ENCODE measurements around the gene MRC2.
"Not testable (repeated sequence)": the region's sequence is repeated elsewhere in the genome, so short reads cannot be mapped to it uniquely, and the experiment has no call there.

The MRC2 gene, protein sequence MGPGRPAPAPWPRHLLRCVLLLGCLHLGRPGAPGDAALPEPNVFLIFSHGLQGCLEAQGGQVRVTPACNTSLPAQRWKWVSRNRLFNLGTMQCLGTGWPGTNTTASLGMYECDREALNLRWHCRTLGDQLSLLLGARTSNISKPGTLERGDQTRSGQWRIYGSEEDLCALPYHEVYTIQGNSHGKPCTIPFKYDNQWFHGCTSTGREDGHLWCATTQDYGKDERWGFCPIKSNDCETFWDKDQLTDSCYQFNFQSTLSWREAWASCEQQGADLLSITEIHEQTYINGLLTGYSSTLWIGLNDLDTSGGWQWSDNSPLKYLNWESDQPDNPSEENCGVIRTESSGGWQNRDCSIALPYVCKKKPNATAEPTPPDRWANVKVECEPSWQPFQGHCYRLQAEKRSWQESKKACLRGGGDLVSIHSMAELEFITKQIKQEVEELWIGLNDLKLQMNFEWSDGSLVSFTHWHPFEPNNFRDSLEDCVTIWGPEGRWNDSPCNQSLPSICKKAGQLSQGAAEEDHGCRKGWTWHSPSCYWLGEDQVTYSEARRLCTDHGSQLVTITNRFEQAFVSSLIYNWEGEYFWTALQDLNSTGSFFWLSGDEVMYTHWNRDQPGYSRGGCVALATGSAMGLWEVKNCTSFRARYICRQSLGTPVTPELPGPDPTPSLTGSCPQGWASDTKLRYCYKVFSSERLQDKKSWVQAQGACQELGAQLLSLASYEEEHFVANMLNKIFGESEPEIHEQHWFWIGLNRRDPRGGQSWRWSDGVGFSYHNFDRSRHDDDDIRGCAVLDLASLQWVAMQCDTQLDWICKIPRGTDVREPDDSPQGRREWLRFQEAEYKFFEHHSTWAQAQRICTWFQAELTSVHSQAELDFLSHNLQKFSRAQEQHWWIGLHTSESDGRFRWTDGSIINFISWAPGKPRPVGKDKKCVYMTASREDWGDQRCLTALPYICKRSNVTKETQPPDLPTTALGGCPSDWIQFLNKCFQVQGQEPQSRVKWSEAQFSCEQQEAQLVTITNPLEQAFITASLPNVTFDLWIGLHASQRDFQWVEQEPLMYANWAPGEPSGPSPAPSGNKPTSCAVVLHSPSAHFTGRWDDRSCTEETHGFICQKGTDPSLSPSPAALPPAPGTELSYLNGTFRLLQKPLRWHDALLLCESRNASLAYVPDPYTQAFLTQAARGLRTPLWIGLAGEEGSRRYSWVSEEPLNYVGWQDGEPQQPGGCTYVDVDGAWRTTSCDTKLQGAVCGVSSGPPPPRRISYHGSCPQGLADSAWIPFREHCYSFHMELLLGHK (N-terminal part only)

GRCh38 chr17:62627219-62627903 is at the start of gene MRC2:
TSS of gene MRC2 (plus strand) at chr17:62627670. CDS start at chr17:62627803, 133 bp downstream.
- peak; percentile 64 for DNase-seq (ENCODE audit: low spot score)

- DNase-seq (ENCODE audit: low spot score): no peak
These were observed 48.5 kb upstream of the MRC2 start for GRCh38 chr17:62578757-62579487.

GRCh38 chr17:62580947-62581346 is 46.5 kb upstream of the MRC2 start:
- no peak for DNase-seq (ENCODE audit: low spot score)

DNA sequence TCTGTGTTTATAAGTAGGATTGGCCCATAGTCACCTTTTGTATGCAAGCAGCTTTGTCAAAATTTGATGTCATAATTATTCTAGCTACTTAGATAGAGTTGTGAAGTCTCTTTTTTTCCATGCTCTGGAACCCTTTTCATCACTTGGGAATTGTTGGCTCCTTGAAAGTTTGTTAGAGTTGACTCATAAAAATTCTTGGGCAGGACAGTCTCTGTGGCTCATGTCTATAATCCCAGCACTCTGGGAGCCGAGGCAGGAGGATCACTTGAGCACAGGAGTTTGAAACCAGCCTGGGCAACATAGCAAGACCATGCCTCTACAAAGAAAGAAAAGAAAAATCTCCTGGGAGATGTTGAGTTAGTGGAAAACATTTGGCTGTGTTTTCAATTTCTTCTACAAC is 45.7 kb upstream of the MRC2 start:
- no peak for DNase-seq (ENCODE audit: low spot score)

- DNase-seq (ENCODE audit: low spot score): no peak
These were observed 39.9 kb upstream of the MRC2 start for GRCh38 chr17:62587554-62587953.

DNA sequence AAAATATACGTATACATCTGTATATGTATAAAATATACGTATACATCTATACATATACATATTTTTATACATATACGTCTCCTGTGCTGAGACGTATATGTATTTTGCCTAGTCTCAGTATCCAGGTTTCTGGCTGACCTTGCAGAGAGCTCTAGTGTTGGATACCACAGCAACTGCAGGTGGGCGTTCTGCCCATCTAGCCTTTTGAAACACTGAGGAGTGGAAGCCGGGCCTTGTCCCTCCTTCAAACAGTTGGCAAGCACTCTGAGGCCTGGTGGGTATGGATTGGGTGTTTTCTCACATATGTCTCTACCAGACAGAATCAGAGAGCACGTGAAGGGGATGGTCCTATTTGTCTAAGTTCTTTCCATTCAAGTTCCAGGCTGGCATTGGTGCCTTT is 39.4 kb upstream of the MRC2 start:
- no peak for DNase-seq (ENCODE audit: low spot score)

- no peak for DNase-seq (ENCODE audit: low spot score)
These were observed 36.1 kb upstream of the MRC2 start for GRCh38 chr17:62591333-62591732.

- DNase-seq (ENCODE audit: low spot score): not testable (repeated sequence)
These were observed 35.6 kb upstream of the MRC2 start for GRCh38 chr17:62591822-62592221.

DNA sequence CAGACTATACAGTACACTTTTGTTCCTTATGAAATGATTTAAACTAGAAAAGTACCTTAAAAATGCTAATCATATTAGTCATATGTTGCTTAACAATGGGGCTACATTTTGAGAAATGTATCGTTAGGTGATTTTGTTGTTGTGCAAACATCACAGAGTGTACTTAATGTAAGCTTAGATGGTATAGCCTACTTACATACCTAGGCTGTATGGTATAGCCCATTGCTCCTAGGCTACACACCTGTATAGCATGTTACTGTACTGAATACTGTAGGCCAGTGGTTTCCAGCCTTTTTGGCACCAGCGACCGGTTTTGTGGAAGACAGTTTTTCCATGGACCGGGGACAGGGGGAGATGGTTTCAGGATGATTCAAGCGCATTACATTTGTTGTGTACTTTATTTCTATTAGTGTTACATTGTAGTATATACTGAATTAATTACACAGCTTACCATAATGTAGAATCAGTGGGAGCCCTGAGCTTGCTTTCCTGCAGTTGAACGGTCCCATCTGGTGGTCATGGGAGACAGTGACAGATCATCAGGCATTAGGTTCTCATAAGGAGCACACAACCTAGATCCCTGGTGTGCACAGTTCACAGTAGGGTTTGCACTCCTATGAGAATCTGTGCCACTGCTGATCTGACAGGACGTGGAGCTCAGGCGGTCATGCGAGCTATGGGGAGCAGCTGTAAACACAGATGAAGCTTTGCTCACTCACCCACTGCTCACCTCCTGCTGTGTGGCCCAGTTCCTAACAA is 35.0 kb upstream of the MRC2 start:
- no peak for DNase-seq (ENCODE audit: low spot score)

- no peak for DNase-seq (ENCODE audit: low spot score)
These were observed 32.0 kb upstream of the MRC2 start for GRCh38 chr17:62595484-62595883.

DNA sequence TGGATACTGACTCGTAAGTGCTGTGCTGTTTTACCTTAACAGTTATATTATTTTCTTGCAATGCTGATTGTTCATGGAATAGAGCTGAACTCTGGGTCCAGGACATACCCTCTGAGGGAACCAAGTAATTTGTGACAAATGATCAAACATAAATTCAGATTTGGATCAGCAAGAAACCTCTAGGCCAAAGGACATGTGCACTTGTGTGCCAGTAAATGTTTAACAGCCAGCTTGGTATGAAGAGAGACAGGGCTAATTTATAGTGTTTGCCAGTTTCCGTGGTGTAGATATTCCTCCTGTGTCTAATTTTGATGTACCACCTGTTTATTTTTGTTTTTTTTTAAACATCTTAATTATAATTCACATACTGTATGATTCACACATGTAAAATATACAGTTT is 30.8 kb upstream of the MRC2 start:
- no peak for DNase-seq (ENCODE audit: low spot score)

DNA sequence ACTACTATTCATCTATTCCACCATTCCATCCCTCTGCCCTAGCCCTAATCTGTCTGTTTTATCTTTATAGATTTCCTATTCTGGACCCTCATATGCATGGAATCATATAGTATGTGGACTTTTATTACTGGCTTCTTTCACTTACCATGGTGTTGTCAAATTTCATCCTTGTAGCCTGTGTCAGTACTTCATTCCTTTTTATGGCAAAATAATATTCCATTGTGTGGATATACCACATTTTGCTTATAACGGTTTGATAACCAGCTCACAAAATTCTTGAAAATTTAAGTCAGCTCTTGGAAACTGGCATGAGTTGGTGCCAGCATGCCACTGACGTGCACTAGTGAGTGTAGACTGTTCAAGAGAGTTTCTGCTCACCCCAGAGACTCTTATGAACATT is 30.3 kb upstream of the MRC2 start:
- no peak for DNase-seq (ENCODE audit: low spot score)

DNA sequence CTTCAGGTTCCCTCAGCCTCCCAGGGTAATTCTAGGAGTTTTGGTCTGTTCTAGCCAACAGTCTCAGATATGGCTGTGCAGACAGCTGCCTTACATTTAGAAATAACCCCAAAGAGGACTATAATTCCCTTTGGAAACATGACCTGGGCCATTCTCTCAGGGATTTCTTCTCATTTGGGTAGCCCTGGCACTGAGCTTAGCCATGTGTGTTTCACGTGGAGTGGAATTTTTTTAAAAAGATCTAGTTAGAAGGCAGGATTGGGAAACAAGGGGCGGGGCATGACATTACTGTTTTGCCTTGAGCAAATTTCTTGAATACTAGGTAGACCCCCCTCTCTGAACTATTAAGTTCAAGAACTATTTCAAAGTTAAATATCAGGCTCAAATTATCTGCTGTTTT is 29.6 kb upstream of the MRC2 start:
- no peak for DNase-seq (ENCODE audit: low spot score)

DNA sequence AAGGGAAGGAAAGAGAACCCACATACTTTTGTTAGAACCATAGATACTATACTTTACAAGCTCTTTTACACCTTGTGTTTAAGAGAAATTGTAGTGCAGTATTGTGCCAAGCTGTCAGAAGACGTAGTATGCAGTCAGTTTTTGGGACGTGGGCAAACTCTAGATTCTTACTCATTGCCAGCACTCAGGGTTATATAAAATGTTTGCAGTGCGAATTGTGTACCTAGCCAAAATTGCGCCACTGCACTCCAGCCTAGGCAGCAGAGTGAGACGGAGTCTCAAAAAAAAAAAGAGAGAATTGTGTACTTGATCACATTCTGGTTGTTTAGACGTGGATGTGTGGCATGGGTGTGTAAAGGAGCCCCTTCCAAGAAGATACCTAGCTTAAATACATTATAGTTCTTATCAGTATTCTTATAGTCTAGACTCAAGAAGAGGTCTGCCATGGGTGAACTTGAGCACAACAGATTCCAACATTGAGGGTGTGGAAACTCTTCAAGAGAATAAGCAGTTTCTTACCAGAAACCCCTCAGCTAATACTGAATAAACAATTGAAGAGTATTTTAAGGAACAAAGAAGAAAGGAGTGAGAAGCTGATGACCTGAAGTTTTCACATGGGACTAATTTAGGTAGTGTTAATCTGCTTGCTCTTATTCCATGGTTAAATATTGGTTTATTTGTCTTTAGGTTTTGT is 27.4 kb upstream of the MRC2 start:
- no peak for DNase-seq (ENCODE audit: low spot score)

GRCh38 chr17:62600805-62601204 is 26.7 kb upstream of the MRC2 start:
- no peak for DNase-seq (ENCODE audit: low spot score)

GRCh38 chr17:62601471-62601870 is 26.0 kb upstream of the MRC2 start:
- DNase-seq (ENCODE audit: low spot score): no peak

DNA sequence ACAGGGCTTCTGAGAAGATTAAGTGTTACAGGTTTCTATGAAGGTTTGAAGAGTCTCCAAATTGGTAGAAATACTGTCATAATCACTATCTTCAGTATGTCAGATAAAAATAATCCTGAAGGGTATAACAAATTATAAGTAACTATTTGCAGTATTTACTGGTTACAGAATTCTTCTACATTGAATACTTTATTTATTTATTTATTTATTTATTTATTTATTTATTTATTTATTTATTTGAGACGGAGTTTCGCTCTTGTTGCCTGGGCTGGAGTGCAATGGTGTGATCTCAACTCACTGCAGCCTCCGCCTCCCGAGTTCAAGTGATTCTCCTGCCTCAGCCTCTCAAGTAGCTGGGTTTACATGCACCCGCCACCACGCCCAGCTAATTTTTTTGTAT is 23.7 kb upstream of the MRC2 start:
- DNase-seq (ENCODE audit: low spot score): not testable (repeated sequence)

DNA sequence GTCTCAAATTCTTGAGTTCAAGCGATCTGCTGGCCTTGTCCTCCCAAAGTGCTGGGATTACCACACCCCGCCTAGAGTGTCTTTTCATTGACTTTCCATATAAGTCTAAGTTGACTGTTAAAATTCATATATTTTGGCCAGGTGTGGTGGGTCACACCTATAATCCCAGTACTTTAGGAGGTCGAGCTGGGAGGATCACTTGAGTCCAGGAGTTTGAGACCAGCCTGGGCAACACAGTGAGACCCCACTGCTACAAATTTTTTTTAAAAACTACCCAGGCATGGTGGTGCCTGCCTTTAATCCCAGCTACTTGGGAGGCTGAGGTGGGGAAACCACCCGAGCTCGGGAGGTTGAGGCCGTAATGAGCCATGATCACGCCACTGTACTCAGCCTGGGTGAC is 21.9 kb upstream of the MRC2 start:
- no peak for DNase-seq (ENCODE audit: low spot score)

DNA sequence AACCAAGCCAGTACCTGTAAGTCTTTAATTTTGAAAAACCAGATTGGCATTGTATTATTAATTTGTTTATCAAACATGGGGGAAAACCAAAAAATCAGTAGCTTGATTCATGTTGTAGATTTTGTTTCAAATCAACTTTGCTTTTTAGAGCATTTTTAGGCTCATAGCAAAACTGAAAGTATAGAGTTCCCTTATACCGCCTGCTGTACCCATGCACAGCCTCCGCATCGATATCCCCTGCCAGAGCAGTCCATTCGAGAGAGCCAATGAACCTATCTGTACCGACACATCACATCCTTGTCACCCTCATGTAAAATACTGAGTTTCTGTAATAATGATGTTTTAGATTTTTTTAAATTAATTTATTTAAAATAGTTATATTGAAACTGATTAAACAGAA is 16.2 kb upstream of the MRC2 start:
- DNase-seq (ENCODE audit: low spot score): no peak

DNA sequence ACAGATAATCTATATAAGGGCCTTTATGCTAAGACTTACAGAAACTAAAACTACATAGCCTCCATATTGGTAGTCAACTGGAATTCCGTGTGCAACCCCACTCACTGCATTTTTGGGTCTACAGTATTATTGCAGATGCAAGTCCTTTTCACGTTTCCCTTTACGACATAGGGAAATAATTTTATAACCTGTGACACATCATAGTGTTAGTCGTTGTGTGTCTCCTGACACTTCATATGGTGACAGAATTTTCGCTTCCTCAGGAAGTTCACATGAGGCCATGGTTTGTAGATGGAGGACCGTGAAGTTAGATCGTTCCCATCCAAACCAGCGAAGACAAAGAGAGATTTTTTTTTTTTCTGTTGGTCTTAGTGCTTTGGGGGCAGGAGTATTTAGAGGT is 15.7 kb upstream of the MRC2 start:
- DNase-seq (ENCODE audit: low spot score): no peak
